Measurements from ENCODE around the gene CYS1. TPM values are rescaled to one million over a fixed set of nuclear protein-coding genes. Genes with fewer than 3 reads are reported as not detected.

CYS1 gene
- polyA plus RNA-seq, 3 donors = not detected

DNA sequence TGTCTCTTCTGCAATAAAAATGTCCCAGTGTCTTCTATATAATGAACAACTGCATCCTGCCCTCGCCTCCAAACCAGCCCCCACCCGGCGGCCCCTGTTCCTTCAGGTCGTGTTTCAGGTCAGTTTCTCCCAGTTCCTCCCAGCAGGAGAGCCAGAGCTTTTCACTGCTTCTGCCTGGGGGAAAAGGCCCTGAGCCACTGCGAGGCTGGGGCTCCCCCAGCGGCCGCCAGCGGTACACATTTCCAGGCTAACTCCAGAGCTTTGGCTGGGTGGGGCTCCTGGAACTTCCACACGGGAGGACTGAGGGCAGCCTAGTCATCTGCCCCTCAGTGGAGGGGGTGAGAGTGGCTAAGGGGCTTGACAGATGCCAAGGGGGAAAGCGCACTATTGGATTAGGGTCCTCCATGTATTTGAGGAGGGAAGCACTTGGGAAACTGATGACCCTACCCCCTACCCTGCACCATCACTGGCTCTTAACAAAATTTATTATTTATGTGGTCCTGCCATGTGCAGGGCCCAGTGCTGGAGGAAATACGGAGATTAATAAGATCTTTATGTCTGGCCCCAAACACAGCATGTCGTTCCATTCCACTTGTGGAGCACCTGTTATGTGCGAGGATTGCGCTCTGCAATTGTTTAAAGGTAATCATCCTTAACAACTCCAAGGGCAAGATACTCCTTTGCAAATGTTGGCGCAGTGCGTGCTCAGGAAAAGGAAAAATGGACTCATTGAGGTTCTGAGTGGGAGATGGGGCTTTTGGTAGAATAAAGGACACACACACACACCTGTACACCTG lies 17.3 kb upstream of the CYS1 start:
- intact Hi-C loops (cut with micrococcal nuclease) = no loop called here
- H3K4me3 ChIP-seq (replicated peaks in 1 of 3; ENCODE audit: low read depth in 2 of 3, low read length in 3 of 3) = no peak overlapping the region
- WGBS (ENCODE audit: insufficient coverage) = 11% methylated on average over 9 of the region's 16 CpGs
- peaks cover 30 to 32% (median 31%) of the 10 kb centered on the region in 3 donors for H3K27me3 Mint-ChIP-seq (ENCODE audit: low read depth in 3 of 3)
- H3K9me3 ChIP-seq (replicated peaks in 1 of 2; ENCODE audit: control insufficient read depth in 1 of 2, insufficient read depth in 1 of 2, low read length in 2 of 2) = peaks cover 0 to 1% of the 10 kb centered on the region in 2 donors
- H3K9ac ChIP-seq (ENCODE audit: insufficient read depth, low read length, poor library complexity, severe bottlenecking) = no peak overlapping the region
- DNase-seq = peak; percentile 37 to 69 (median 60)
- peaks cover 0 to 5% (median 4%) of the 10 kb centered on the region in 7 donors for H3K9me3 Mint-ChIP-seq
- no peak overlapping the region for H3K4me2 ChIP-seq (replicated peaks; ENCODE audit: extremely low read depth, low read length, poor library complexity, severe bottlenecking)
- H3K27ac Mint-ChIP-seq = no peak overlapping the region
- H3K27me3 ChIP-seq (ENCODE audit: control insufficient read depth in 2 of 2, insufficient read depth in 2 of 2, low read length in 2 of 2) = peaks cover 3 to 17% of the 10 kb centered on the region in 2 donors
- no peaks in the 10 kb centered on the region for H4K20me1 ChIP-seq (ENCODE audit: insufficient read depth, low read length)
- H3K4me3 Mint-ChIP-seq = no peak overlapping the region
- no peak overlapping the region for H2AFZ ChIP-seq (ENCODE audit: insufficient read depth, low read depth, low read length, poor library complexity, severe bottlenecking)
- TF ChIP-seq CTCF (IDR thresholded peaks at IDR 0.05) = peak; percentile 91
- peaks cover 2 to 3% of the 10 kb centered on the region in 2 donors for H3K36me3 Mint-ChIP-seq
- H3K27ac ChIP-seq (ENCODE audit: low read depth in 1 of 2, low read length in 2 of 2) = no peak overlapping the region
- H3K36me3 ChIP-seq (replicated peaks in 1 of 2; ENCODE audit: control insufficient read depth in 1 of 2, insufficient read depth in 2 of 2, low read length in 2 of 2) = no peaks in the 10 kb centered on the region
- H3K4me1 Mint-ChIP-seq = peaks cover 8% of the 10 kb centered on the region
- H3K79me2 ChIP-seq (ENCODE audit: insufficient read depth, low read length) = no peaks in the 10 kb centered on the region
- H3K4me1 ChIP-seq (ENCODE audit: control insufficient read depth in 1 of 2, insufficient read depth in 2 of 2, low read length in 2 of 2) = peaks cover 0 to 8% of the 10 kb centered on the region in 2 donors

DNA sequence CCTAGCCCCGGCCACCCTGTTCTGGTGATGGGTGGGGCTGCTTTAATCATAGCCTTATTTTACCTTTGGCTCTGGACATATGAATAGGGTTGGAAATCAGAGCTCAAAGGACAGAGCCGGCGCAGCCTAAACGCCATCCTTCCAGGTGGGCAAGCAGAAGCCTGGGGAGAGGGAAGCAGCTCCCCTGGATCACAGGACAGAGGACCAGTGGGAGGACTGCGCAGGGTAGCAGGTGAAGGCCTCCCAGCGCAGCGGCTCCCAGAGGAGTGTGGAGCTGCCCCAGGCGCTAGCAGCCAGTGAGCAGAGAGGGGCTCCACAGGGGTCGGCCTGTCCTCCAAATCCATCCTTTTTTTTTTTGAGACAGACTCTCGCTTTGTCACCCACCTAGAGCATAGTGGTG lies 16.4 kb upstream of the CYS1 start:
- DNase-seq = no peak
- H3K27ac ChIP-seq (ENCODE audit: low read depth in 1 of 2, low read length in 2 of 2) = no peak overlapping the region
- H3K79me2 ChIP-seq (ENCODE audit: insufficient read depth, low read length) = no peaks in the 10 kb centered on the region
- H3K4me3 ChIP-seq (replicated peaks in 1 of 3; ENCODE audit: low read depth in 2 of 3, low read length in 3 of 3) = no peak overlapping the region
- no peak overlapping the region for H3K9ac ChIP-seq (ENCODE audit: insufficient read depth, low read length, poor library complexity, severe bottlenecking)
- TF ChIP-seq CTCF (IDR thresholded peaks at IDR 0.05) = no peak
- peaks cover 5 to 9% of the 10 kb centered on the region in 2 donors for H3K36me3 Mint-ChIP-seq
- peaks cover 10% of the 10 kb centered on the region for H3K4me1 Mint-ChIP-seq
- H3K27me3 Mint-ChIP-seq (ENCODE audit: low read depth in 3 of 3) = peaks cover 37 to 40% (median 39%) of the 10 kb centered on the region in 3 donors
- intact Hi-C loops (cut with micrococcal nuclease) = no loop called here
- peaks cover 5 to 26% of the 10 kb centered on the region in 2 donors for H3K27me3 ChIP-seq (ENCODE audit: control insufficient read depth in 2 of 2, insufficient read depth in 2 of 2, low read length in 2 of 2)
- no peak overlapping the region for H3K27ac Mint-ChIP-seq
- WGBS (ENCODE audit: insufficient coverage) = 97% methylated on average over 9 of the region's 10 CpGs
- peaks cover 5 to 11% of the 10 kb centered on the region in 2 donors for H3K9me3 ChIP-seq (replicated peaks in 1 of 2; ENCODE audit: control insufficient read depth in 1 of 2, insufficient read depth in 1 of 2, low read length in 2 of 2)
- peaks cover under 1 to 11% of the 10 kb centered on the region in 2 donors for H3K4me1 ChIP-seq (ENCODE audit: control insufficient read depth in 1 of 2, insufficient read depth in 2 of 2, low read length in 2 of 2)
- H3K4me3 Mint-ChIP-seq = no peak overlapping the region
- H3K36me3 ChIP-seq (replicated peaks in 1 of 2; ENCODE audit: control insufficient read depth in 1 of 2, insufficient read depth in 2 of 2, low read length in 2 of 2) = no peaks in the 10 kb centered on the region
- H4K20me1 ChIP-seq (ENCODE audit: insufficient read depth, low read length) = no peaks in the 10 kb centered on the region
- H2AFZ ChIP-seq (ENCODE audit: insufficient read depth, low read depth, low read length, poor library complexity, severe bottlenecking) = no peak overlapping the region
- H3K9me3 Mint-ChIP-seq = peaks cover 5 to 14% (median 12%) of the 10 kb centered on the region in 7 donors
- no peak overlapping the region for H3K4me2 ChIP-seq (replicated peaks; ENCODE audit: extremely low read depth, low read length, poor library complexity, severe bottlenecking)

Measured in CD14-positive monocyte (primary cell).